K562 (cell line): Measurements from ENCODE around the gene NTNG1. TPM values are rescaled to one million over a fixed set of nuclear protein-coding genes. Genes with fewer than 3 reads are reported as not detected.

Experiments
- ATAC-seq: fragments of 200-7000 bp; cut with Tn5 transposase; 3 replicates; pipeline ENCODE4 v1.9.1; 2020; ENCODE audit warnings: moderate library complexity
- BruUV-seq: library from RNA; stranded (reverse); fragments of 400-500 nt; replicated peaks from 2 replicates; lab custom pipeline; 2021; lab: Mats Ljungman, UMichigan
- CTCF ChIA-PET: fragments of 300-600 bp; formaldehyde crosslinking; extraction: SDS; loops from one replicate; lab custom pipeline; 2021; ENCODE audit warnings: low intra/inter-chr PET ratio; lab: Yijun Ruan, JAX
- POLR2A ChIA-PET: fragments of 300-600, 350-650 bp; sonication (Branson Sonifier 250); formaldehyde crosslinking; extraction: SDS; loops from one replicate; lab custom pipeline; 2021; ENCODE audit warnings: antibody characterized with exemption, inconsistent platforms; lab: Yijun Ruan, JAX
- DNase-seq, 4 experiments: peaks; one replicate each; pipeline versions ENCODE4 v3.0.0 to v3.0.0-alpha.2; 2011 to 2018; ENCODE audit warnings: low spot score in 3 of 4, mixed read lengths in 3 of 4; ENCODE audit errors: extremely low read depth in 1 of 4
- FAIRE-seq: peaks from 2 replicates; lab custom pipeline; 2011; peaks lifted over from hg19 to GRCh38; lab: Jason Lieb, UNC
- H2AFZ ChIP-seq: 2 replicates; pipeline ENCODE4 v1.6.0; 2011; ENCODE audit warnings: low read depth, low read length, control low read depth, inconsistent platforms
- H3K27ac ChIP-seq: fragments of 200-600 bp; 3 replicates; pipeline ENCODE4 v1.8.0; 2011; ENCODE audit warnings: low read depth, mild to moderate bottlenecking, control low read depth, inconsistent platforms, low read length, moderate library complexity, mixed read lengths; ENCODE audit errors: extremely low read depth
- H3K27me3 ChIP-seq, 2 experiments: fragments of 300-600 bp in 1 of 2; 2 replicates in 1 of 2; 3 replicates in 1 of 2; pipeline versions ENCODE4 v1.6.0 to v1.8.0; 2011; ENCODE audit warnings: inconsistent platforms in 2 of 2, low read length in 2 of 2, mild to moderate bottlenecking in 1 of 2, mixed read lengths in 1 of 2, moderate library complexity in 1 of 2; ENCODE audit not compliant: control insufficient read depth in 2 of 2, insufficient read depth in 2 of 2
- H3K36me3 ChIP-seq: fragments of 300-600 bp; 3 replicates; pipeline ENCODE4 v1.8.0; 2011; ENCODE audit warnings: mild to moderate bottlenecking, low read length, inconsistent platforms; ENCODE audit not compliant: control insufficient read depth, insufficient read depth
- H3K4me1 ChIP-seq, 2 experiments: fragments of 200-600 bp in 1 of 2; replicated peaks in 1 of 2; 2 replicates in 1 of 2; 3 replicates in 1 of 2; pipeline versions ENCODE4 v1.5.1 to v1.8.0; 2011; ENCODE audit warnings: inconsistent platforms in 2 of 2, low read length in 2 of 2, mild to moderate bottlenecking in 1 of 2, mixed read lengths in 1 of 2, moderate library complexity in 1 of 2; ENCODE audit not compliant: control insufficient read depth in 2 of 2, insufficient read depth in 2 of 2
- H3K4me2 ChIP-seq: 2 replicates; pipeline ENCODE4 v1.6.1; 2011; ENCODE audit warnings: low read length, control low read depth, inconsistent platforms, mixed read lengths; ENCODE audit not compliant: insufficient read depth
- H3K4me3 ChIP-seq: fragments of 200-600 bp; sonication (generic), shearing (Covaris generic); 2 replicates; pipeline ENCODE4 v1.5.1; 2016; ENCODE audit warnings: control low read depth, inconsistent platforms
- H3K79me2 ChIP-seq: fragments of 200-600 bp; 3 replicates; pipeline ENCODE4 v1.8.0; 2011; ENCODE audit warnings: low read length, inconsistent platforms; ENCODE audit not compliant: control insufficient read depth, insufficient read depth
- H3K9ac ChIP-seq, 2 experiments: 2 replicates each; pipeline versions ENCODE4 v1.6.0 to v1.6.1; 2011; ENCODE audit warnings: low read depth in 2 of 2, low read length in 2 of 2, control low read depth in 1 of 2, inconsistent platforms in 1 of 2, mild to moderate bottlenecking in 1 of 2, mixed read lengths in 1 of 2; ENCODE audit not compliant: insufficient read depth in 1 of 2
- H3K9me1 ChIP-seq: one replicate; pipeline ENCODE4 v1.6.0; 2011; ENCODE audit warnings: inconsistent platforms, mild to moderate bottlenecking, low read length, moderate library complexity; ENCODE audit not compliant: control insufficient read depth, insufficient read depth
- H3K9me3 ChIP-seq: replicated peaks from 2 replicates; pipeline ENCODE4 v1.5.1; 2011; ENCODE audit warnings: low read depth, low read length, inconsistent platforms; ENCODE audit not compliant: control insufficient read depth, insufficient read depth
- H4K20me1 ChIP-seq: replicated peaks from 2 replicates; pipeline ENCODE4 v1.6.1; 2011; ENCODE audit warnings: low read length, inconsistent platforms, mixed read lengths; ENCODE audit not compliant: control insufficient read depth, insufficient read depth
- MTF1 ChIP-seq: fragments of 250-450 bp; sonication (Bioruptor Pico); IDR thresholded peaks from 2 replicates; pipeline ENCODE4 v1.9.0; 2021; ENCODE audit warnings: moderate library complexity, mild to moderate bottlenecking, inconsistent platforms, borderline replicate concordance
- RFX1 ChIP-seq: fragments of 450-650 bp; IDR thresholded peaks from 2 replicates; pipeline ENCODE4 v1.6.1; 2016; ENCODE audit warnings: mild to moderate bottlenecking, moderate library complexity
- RUNX1 ChIP-seq: sonication (generic); IDR thresholded peaks from 2 replicates; pipeline ENCODE4 v1.6.1; 2016; ENCODE audit warnings: antibody characterized with exemption, low read depth
- TAF7 ChIP-seq: fragments of 450-650 bp; IDR thresholded peaks from 2 replicates; pipeline ENCODE4 v1.6.1; 2016; ENCODE audit warnings: missing genetic modification characterization, missing compliant biosample characterization
- THAP7 ChIP-seq: fragments of 250-450 bp; sonication (Bioruptor Pico); IDR thresholded peaks from 2 replicates; pipeline ENCODE4 v1.5.0; 2021
- TRIM25 ChIP-seq: fragments of 450-650 bp; IDR thresholded peaks from 2 replicates; pipeline ENCODE4 v1.7.0; 2016; ENCODE audit warnings: borderline replicate concordance
- ZFX ChIP-seq: sonication (generic); formaldehyde crosslinking; IDR thresholded peaks from 2 replicates; pipeline ENCODE4 v1.8.0; 2022; ENCODE audit warnings: mild to moderate bottlenecking, missing genetic modification reagents, moderate library complexity
- WGBS: fragments of 100-300 bp; shearing (Covaris generic); methylation state at CpG from one replicate; pipeline ENCODE4 v1.1.6; 2016; ENCODE audit warnings: low coverage, mixed read lengths; ENCODE audit not compliant: insufficient coverage; ENCODE audit errors: missing lambda C conversion rate; 5-methylcytosine and 5-hydroxymethylcytosine counted together
- in situ Hi-C: fragments of 300-500 bp; cut with MboI; formaldehyde crosslinking; loops from 4 replicates; pipeline ENCODE4 v1.15.0; 2018; ENCODE audit warnings: inconsistent platforms, mixed read lengths
- intact Hi-C: fragments of 100-400 bp; cut with micrococcal nuclease; formaldehyde crosslinking; loops from 2 replicates; pipeline ENCODE4 v1.14.2; 2022
- polyA plus RNA-seq, 8 experiments: library from polyadenylated mRNA; depleted of rRNA in 4 of 8; stranded (reverse) in 5 of 8; unstranded in 3 of 8; fragments of >200 nt; fragmentation: Nextera tagmentation in 2 of 8; fragmentation: Illumina TruSeq in 1 of 8; extraction: Ambion mirVana in 2 of 8; extraction: Trizol in 1 of 8; gene quantifications; 2 replicates each; pipeline versions ENCODE4 v1.2.1 to v1.2.3, GENCODE V29; 2011 to 2014; ENCODE audit warnings: inconsistent platforms in 1 of 8, missing spikeins in 1 of 8
- total RNA-seq, 7 experiments: library from RNA; depleted of rRNA in 6 of 7; stranded (reverse); fragments of >200 nt in 6 of 7; fragmentation: Illumina TruSeq in 2 of 7; extraction: Trizol in 2 of 7; gene quantifications; 2 replicates each; pipeline versions ENCODE4 v1.2.1 to v1.2.3, GENCODE V29; 2011 to 2021; ENCODE audit warnings: low replicate concordance in 1 of 7
- TF ChIP-seq, protein P1 (sequence below), 2 experiments: fragments of 450-650 bp in 1 of 2; sonication (generic) in 1 of 2; formaldehyde crosslinking; conservative IDR thresholded peaks; 2 replicates each; pipeline versions ENCODE4 v1.4.0 to v1.8.1; 2020 to 2022; ENCODE audit warnings: mild to moderate bottlenecking in 1 of 2, missing genetic modification reagents in 1 of 2
- TF ChIP-seq, protein P2 (sequence below), 2 experiments: IDR thresholded peaks; 2 replicates each; pipeline ENCODE4 v1.6.1; 2011; ENCODE audit warnings: borderline replicate concordance in 1 of 2, control low read depth in 1 of 2, low read depth in 1 of 2, low read length in 1 of 2, mild to moderate bottlenecking in 1 of 2, mixed read lengths in 1 of 2, moderate library complexity in 1 of 2; ENCODE audit not compliant: insufficient read depth in 1 of 2, insufficient read length in 1 of 2, poor library complexity in 1 of 2, severe bottlenecking in 1 of 2; ENCODE audit errors: extremely low read depth in 1 of 2

The NTNG1 gene
- total and polyA plus RNA-seq, 9 of the 15 experiments (the other 6 are each of a cell fraction or from before 2014, with no cell fraction given), result not detected

GRCh38 chr1:107491582-107491981, 350.7 kb downstream of the NTNG1 start:
- Histone ChIP-seq H3K4me3 (no peak overlapping the region), H3K4me1 (no peaks in the 10 kb centered on the region), H3K79me2 (no peaks in the 10 kb centered on the region), H3K36me3 (no peaks in the 10 kb centered on the region), H3K9me3 (no peaks in the 10 kb centered on the region; the same call in 1 of the 2 replicates), H3K4me2 (no peak overlapping the region), H4K20me1 (no peaks in the 10 kb centered on the region), H2AFZ (no peak overlapping the region), H3K27me3 (no peaks in the 10 kb centered on the region), H3K9me1 (no peaks in the 10 kb centered on the region), H3K9ac (no peak overlapping the region), H3K27ac (no peak overlapping the region)
- in situ Hi-C loops (no loop called here), intact Hi-C loops (no loop called here)
- FAIRE-seq (no peak), DNase-seq (no peak), ATAC-seq (no peak)
- no TSS peak for BruUV-seq
- POLR2A ChIA-PET, result interaction anchor here (1.0 kb wide), 1 partner anchor 16 kb away, joined by 3 read pairs; no protein-coding TSS in a partner anchor
- 0% methylated on average over 4 of the region's 4 CpGs for WGBS
- no peak for TF ChIP-seq TRIM25
- no peak for TF ChIP-seq TAF7
- no peak for TF ChIP-seq ZFX
- TF ChIP-seq, protein P1, sequence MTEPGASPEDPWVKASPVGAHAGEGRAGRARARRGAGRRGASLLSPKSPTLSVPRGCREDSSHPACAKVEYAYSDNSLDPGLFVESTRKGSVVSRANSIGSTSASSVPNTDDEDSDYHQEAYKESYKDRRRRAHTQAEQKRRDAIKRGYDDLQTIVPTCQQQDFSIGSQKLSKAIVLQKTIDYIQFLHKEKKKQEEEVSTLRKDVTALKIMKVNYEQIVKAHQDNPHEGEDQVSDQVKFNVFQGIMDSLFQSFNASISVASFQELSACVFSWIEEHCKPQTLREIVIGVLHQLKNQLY (CRISPR knock-in tag; conservative IDR thresholded peaks at IDR 0.05), result no peak
- TF ChIP-seq RUNX1, result no peak
- no peak for TF ChIP-seq RFX1
- no peak for TF ChIP-seq THAP7 (CRISPR knock-in tag)
- no peak for TF ChIP-seq MTF1
- TF ChIP-seq, protein P2, sequence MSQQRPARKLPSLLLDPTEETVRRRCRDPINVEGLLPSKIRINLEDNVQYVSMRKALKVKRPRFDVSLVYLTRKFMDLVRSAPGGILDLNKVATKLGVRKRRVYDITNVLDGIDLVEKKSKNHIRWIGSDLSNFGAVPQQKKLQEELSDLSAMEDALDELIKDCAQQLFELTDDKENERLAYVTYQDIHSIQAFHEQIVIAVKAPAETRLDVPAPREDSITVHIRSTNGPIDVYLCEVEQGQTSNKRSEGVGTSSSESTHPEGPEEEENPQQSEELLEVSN (IDR thresholded peaks at IDR 0.05; ENCODE audit: borderline replicate concordance in 1 of 2, extremely low read depth in 1 of 2, insufficient read depth in 1 of 2, insufficient read length in 1 of 2, low read depth in 1 of 2, low read length in 1 of 2, poor library complexity in 1 of 2, severe bottlenecking in 1 of 2), result no peak
- CTCF ChIA-PET, result interaction anchor here (0.6 kb wide), 1 partner anchor 490 kb away, joined by 3 read pairs; no protein-coding TSS in a partner anchor
